ENCODE results near the gene LGMN.

DNA sequence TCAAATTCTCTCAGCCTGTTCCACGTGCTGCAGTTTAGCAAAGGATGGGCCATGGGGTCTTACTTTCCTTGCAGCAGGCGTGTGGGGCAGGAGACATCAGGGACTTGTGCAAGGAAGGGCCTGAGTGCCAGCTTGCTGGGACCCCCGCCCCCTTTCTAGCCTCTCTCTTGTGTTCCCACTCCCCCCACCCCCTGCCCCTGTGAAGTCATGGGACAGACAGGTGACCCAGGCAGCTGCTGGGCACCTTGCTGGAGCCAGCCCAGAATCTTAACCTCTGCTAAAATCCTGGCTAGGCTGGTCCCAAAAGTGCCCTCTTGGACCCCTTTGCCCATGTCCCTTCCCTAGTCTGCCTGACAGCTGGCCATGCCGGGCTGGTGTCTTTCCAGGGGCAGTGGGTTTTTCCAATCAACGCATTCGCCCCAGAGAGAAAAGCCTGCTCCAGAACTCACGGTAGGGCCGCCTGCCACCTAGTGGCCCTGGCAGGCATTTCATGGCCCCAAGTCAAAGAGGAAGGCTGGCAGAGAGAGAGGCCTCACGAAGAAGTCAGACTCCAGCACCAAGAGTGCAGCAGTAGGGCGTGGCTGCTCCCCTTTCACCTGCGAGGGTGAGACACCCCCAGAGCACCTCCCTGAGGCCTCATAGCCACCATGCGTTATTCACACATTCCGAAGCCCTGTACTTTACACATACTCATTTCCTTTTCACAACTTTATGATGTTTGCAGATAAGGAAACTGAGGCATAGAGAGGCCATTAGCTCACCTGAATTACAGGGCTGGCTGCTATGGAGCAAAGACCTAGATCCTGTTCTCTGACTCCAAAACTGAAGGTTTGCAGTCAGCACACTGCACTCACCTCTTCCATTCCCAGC lies 67.4 kb downstream of the LGMN start:
- no peak for TF ChIP-seq RFX5 (IDR thresholded peaks at IDR 0.05; ENCODE audit: borderline replicate concordance, low read depth, low read length)
- no peak for TF ChIP-seq CHD2 (IDR thresholded peaks at IDR 0.05; ENCODE audit: low read length)
- TF ChIP-seq, protein P1, sequence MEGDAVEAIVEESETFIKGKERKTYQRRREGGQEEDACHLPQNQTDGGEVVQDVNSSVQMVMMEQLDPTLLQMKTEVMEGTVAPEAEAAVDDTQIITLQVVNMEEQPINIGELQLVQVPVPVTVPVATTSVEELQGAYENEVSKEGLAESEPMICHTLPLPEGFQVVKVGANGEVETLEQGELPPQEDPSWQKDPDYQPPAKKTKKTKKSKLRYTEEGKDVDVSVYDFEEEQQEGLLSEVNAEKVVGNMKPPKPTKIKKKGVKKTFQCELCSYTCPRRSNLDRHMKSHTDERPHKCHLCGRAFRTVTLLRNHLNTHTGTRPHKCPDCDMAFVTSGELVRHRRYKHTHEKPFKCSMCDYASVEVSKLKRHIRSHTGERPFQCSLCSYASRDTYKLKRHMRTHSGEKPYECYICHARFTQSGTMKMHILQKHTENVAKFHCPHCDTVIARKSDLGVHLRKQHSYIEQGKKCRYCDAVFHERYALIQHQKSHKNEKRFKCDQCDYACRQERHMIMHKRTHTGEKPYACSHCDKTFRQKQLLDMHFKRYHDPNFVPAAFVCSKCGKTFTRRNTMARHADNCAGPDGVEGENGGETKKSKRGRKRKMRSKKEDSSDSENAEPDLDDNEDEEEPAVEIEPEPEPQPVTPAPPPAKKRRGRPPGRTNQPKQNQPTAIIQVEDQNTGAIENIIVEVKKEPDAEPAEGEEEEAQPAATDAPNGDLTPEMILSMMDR (IDR thresholded peaks at IDR 0.05; ENCODE audit: control extremely low read depth in 1 of 3, insufficient read depth in 1 of 3, low read depth in 1 of 3, low read length in 3 of 3): peak; percentile 90 to 97 (median 94)
- TF ChIP-seq EP300 (IDR thresholded peaks at IDR 0.05; ENCODE audit: borderline replicate concordance in 1 of 2, low read depth in 2 of 2, low read length in 2 of 2): no peak
- TF ChIP-seq POLR2AphosphoS5 (IDR thresholded peaks at IDR 0.05; ENCODE audit: low read depth, low read length): no peak

Measured in H1 (cell line).